ENCODE results near the gene DDX49. TPM values are rescaled to one million over a fixed set of nuclear protein-coding genes. Genes with fewer than 3 reads are reported as not detected.

DDX49 gene
- total RNA-seq, 2 donors from 2014 or later: 34.5 to 41.7 TPM

DNA sequence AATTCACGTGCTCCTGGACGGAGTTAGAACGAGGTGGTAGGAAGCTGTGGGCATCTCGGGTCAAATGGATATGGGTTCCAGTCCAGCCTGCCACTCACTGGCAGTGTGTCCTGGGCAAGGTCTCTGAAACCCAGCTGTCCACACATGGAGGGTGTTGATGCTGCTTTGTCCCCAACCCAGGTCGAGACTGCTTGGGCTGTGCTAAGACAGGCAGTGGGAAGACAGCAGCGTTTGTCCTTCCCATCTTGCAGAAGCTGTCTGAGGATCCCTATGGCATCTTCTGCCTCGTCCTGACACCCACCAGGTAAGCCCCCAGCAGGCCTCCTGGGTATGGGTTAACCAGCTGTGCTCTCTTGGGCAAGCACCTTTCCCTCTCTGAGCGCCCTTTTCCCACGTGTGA, 885 bp downstream of the DDX49 start:
- no peak for ATAC-seq (ENCODE audit: insufficient number of reproducible peaks, low FRiP score, low read depth)
- no peaks in the 10 kb centered on the region for H3K9me3 ChIP-seq
- peaks cover 17 to 34% of the 10 kb centered on the region in 2 donors for H3K4me1 ChIP-seq (ENCODE audit: control insufficient read depth in 1 of 2, low read depth in 2 of 2)
- TF ChIP-seq, protein P1, sequence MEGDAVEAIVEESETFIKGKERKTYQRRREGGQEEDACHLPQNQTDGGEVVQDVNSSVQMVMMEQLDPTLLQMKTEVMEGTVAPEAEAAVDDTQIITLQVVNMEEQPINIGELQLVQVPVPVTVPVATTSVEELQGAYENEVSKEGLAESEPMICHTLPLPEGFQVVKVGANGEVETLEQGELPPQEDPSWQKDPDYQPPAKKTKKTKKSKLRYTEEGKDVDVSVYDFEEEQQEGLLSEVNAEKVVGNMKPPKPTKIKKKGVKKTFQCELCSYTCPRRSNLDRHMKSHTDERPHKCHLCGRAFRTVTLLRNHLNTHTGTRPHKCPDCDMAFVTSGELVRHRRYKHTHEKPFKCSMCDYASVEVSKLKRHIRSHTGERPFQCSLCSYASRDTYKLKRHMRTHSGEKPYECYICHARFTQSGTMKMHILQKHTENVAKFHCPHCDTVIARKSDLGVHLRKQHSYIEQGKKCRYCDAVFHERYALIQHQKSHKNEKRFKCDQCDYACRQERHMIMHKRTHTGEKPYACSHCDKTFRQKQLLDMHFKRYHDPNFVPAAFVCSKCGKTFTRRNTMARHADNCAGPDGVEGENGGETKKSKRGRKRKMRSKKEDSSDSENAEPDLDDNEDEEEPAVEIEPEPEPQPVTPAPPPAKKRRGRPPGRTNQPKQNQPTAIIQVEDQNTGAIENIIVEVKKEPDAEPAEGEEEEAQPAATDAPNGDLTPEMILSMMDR (IDR thresholded peaks at IDR 0.05): no peak
- H3K27me3 ChIP-seq (replicated peaks; ENCODE audit: insufficient read depth): no peaks in the 10 kb centered on the region
- peaks cover 33% of the 10 kb centered on the region for H3K36me3 ChIP-seq
- H3K4me3 ChIP-seq: peak overlapping the region; percentile 94
- peak overlapping the region in 1 of 2 donors; percentile 83 for H3K27ac ChIP-seq
- no peak for DNase-seq (ENCODE audit: low spot score)

DNA sequence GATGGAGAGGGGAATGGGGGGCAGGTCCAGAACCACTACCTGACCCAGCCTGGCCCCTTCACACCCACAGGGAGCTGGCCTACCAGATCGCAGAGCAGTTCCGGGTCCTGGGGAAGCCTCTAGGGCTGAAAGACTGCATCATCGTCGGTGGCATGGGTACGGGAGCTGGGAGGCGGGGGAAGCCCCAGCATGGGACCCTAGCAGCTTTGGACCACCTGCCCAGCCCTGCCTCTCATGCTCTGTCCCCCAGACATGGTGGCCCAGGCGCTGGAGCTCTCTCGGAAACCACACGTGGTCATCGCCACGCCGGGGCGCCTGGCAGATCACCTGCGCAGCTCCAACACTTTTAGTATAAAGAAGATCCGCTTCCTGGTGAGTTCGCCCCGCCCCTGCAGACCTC, 2.1 kb downstream of the DDX49 start:
- peaks cover 40% of the 10 kb centered on the region for H3K36me3 ChIP-seq
- H3K27me3 ChIP-seq (replicated peaks; ENCODE audit: insufficient read depth): no peaks in the 10 kb centered on the region
- DNase-seq (ENCODE audit: low spot score) (no peak), ATAC-seq (ENCODE audit: insufficient number of reproducible peaks, low FRiP score, low read depth) (no peak)
- H3K27ac ChIP-seq: no peak overlapping the region
- H3K9me3 ChIP-seq: no peaks in the 10 kb centered on the region
- TF ChIP-seq, protein P1 (IDR thresholded peaks at IDR 0.05): no peak
- no peak overlapping the region for H3K4me3 ChIP-seq
- H3K4me1 ChIP-seq (ENCODE audit: control insufficient read depth in 1 of 2, low read depth in 2 of 2): peaks cover 17 to 34% of the 10 kb centered on the region in 2 donors

DNA sequence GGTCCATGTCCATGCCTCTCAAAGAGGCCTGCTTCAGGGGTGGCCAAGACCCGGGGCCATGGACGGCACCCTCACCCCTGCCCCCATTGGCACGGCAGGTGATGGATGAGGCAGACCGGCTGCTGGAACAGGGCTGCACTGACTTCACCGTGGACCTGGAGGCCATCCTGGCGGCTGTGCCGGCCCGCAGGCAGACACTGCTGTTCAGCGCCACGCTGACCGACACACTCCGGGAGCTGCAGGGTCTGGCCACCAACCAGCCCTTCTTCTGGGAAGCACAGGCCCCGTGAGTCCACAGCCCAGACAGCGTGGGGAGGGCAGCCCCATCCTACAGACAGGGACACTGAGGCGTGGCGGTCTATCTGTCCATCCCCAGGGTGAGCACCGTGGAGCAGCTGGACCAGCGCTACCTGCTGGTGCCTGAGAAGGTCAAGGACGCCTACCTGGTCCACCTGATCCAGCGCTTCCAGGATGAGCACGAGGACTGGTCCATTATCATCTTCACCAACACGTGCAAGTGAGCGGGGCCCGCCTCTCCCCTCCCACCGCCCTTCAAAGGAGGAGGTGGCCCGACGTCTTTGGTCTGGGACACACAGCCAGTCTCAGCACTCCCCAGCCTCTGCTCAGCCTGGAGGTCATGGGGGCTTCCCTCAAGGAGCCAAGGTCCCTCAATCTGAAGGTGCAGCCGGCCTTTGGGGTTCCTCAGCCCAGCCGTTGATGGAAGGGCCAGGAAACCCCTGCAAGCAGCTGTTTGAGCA, 2.9 kb downstream of the DDX49 start:
- no peak overlapping the region for H3K27ac ChIP-seq
- H3K4me3 ChIP-seq: no peak overlapping the region
- TF ChIP-seq, protein P1 (IDR thresholded peaks at IDR 0.05): no peak
- H3K9me3 ChIP-seq: no peaks in the 10 kb centered on the region
- DNase-seq (ENCODE audit: low spot score) (no peak), ATAC-seq (ENCODE audit: insufficient number of reproducible peaks, low FRiP score, low read depth) (no peak)
- peaks cover 43% of the 10 kb centered on the region for H3K36me3 ChIP-seq
- H3K4me1 ChIP-seq (ENCODE audit: control insufficient read depth in 1 of 2, low read depth in 2 of 2): peaks cover 17 to 29% of the 10 kb centered on the region in 2 donors
- H3K27me3 ChIP-seq (replicated peaks; ENCODE audit: insufficient read depth): no peaks in the 10 kb centered on the region

DNA sequence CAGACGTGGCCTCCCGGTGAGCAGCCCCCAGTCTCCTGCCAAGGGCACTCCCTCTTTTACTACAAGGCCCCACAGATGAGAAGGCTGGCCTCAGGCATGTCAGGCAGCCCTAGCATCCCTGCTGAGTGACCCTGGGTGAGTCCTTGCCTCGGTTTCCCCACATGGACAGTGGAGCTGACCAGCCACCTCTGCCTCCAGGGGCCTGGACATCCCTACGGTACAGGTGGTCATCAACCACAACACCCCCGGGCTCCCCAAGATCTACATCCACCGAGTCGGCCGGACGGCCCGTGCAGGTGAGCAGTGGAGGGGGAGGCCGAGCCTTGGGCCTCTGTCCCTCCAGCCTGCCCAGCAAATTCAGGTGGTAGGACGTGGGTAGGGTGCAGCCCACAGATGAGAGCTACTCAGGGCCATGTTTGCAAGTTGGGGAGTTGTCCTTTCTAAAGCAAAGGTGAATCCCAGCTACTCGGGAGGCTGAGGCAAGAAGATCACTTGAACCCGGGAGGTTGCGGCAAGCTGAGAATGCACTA, 5.2 kb downstream of the DDX49 start:
- no peaks in the 10 kb centered on the region for H3K9me3 ChIP-seq
- H3K36me3 ChIP-seq: peaks cover 53% of the 10 kb centered on the region
- TF ChIP-seq, protein P1 (IDR thresholded peaks at IDR 0.05): no peak
- H3K27me3 ChIP-seq (replicated peaks; ENCODE audit: insufficient read depth): no peaks in the 10 kb centered on the region
- no peak for DNase-seq (ENCODE audit: low spot score)
- no peak for ATAC-seq (ENCODE audit: insufficient number of reproducible peaks, low FRiP score, low read depth)
- peaks cover 8 to 15% of the 10 kb centered on the region in 2 donors for H3K4me1 ChIP-seq (ENCODE audit: control insufficient read depth in 1 of 2, low read depth in 2 of 2)
- no peak overlapping the region for H3K27ac ChIP-seq
- H3K4me3 ChIP-seq: no peak overlapping the region

DNA sequence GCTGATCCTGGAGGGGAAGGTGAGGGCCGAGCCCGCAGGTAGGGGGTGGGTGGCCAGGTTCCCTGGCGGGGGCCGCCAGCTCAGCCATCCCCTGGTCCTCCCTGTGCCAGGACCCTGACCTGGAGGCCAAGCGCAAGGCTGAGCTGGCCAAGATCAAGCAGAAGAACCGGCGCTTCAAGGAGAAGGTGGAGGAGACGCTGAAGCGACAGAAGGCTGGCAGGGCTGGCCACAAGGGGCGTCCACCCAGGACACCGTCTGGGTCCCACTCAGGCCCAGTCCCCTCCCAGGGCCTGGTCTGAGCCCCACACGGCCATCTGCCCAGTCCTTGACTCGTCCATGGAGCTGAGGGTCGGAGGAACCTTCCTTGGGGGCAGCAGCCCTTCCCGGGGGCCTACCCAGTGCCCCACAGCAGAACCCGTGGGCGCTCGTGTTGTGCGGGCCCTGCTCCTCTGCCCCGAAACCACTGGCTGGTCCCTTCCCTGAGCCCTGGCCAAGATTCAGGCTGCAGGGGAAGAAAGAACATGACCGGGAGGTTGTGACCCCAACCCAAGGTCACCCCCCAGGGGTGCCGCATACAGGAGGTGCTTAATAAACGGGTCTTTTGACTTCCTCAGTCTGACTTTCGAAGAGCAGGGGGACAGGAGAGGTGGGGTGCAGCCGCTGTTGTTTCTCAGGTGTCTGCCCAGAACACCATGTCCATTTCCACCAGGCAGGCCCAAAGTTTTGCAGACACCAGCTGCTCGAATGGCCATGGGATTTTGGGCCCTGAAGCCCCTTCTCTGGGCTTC, 8.7 kb downstream of the DDX49 start:
- H3K4me1 ChIP-seq (ENCODE audit: control insufficient read depth in 1 of 2, low read depth in 2 of 2): no peaks in the 10 kb centered on the region
- H3K4me3 ChIP-seq: no peak overlapping the region
- H3K27ac ChIP-seq: no peak overlapping the region
- no peak for DNase-seq (ENCODE audit: low spot score)
- H3K27me3 ChIP-seq (replicated peaks; ENCODE audit: insufficient read depth): no peaks in the 10 kb centered on the region
- peaks cover 41% of the 10 kb centered on the region for H3K36me3 ChIP-seq
- no peaks in the 10 kb centered on the region for H3K9me3 ChIP-seq
- ATAC-seq (ENCODE audit: insufficient number of reproducible peaks, low FRiP score, low read depth): no peak
- TF ChIP-seq, protein P1 (IDR thresholded peaks at IDR 0.05): no peak

All from thoracic aorta (tissue), 2 donors.